Trophoblast cell (in vitro differentiated cells and primary cell): ENCODE measurements around the gene ZNF474.

Source experiments
- DNase-seq, 2 donors: peaks; one replicate each; pipeline ENCODE4 v3.0.0-alpha.2; 2016
- H2AFZ ChIP-seq: 2 replicates; pipeline ENCODE4 v1.6.1; 2013; ENCODE audit warnings: low read length, moderate library complexity, mild to moderate bottlenecking; ENCODE audit not compliant: insufficient read depth, poor library complexity
- H2AK5ac ChIP-seq: 2 replicates; pipeline ENCODE4 v1.6.1; 2013; ENCODE audit warnings: mild to moderate bottlenecking, low read length
- H2BK120ac ChIP-seq: 2 replicates; pipeline ENCODE4 v1.6.1; 2013; ENCODE audit warnings: low read length, mild to moderate bottlenecking, moderate library complexity; ENCODE audit not compliant: insufficient read depth, poor library complexity
- H2BK12ac ChIP-seq: 2 replicates; pipeline ENCODE4 v1.6.1; 2013; ENCODE audit warnings: mild to moderate bottlenecking, low read length, moderate library complexity
- H2BK5ac ChIP-seq: 2 replicates; pipeline ENCODE4 v1.6.1; 2013; ENCODE audit warnings: low read length, low read depth, moderate library complexity, mild to moderate bottlenecking; ENCODE audit not compliant: poor library complexity
- H3K14ac ChIP-seq: 2 replicates; pipeline ENCODE4 v1.6.1; 2013; ENCODE audit warnings: mild to moderate bottlenecking, low read length
- H3K18ac ChIP-seq: 2 replicates; pipeline ENCODE4 v1.6.1; 2013; ENCODE audit warnings: mild to moderate bottlenecking, low read length
- H3K23ac ChIP-seq: 2 replicates; pipeline ENCODE4 v1.6.1; 2013; ENCODE audit warnings: low read length
- H3K27ac ChIP-seq: 2 replicates; pipeline ENCODE4 v1.5.1; 2013; ENCODE audit warnings: low read depth, mild to moderate bottlenecking, inconsistent platforms, low read length, moderate library complexity
- H3K27me3 ChIP-seq: 2 replicates; pipeline ENCODE4 v1.6.1; 2013; ENCODE audit warnings: inconsistent platforms, mild to moderate bottlenecking, low read length, moderate library complexity; ENCODE audit not compliant: insufficient read depth
- H3K36me3 ChIP-seq, 2 experiments: 1 replicate in 1 of 2; 2 replicates in 1 of 2; pipeline ENCODE4 v1.6.1; 2013; ENCODE audit warnings: low read length in 2 of 2, mild to moderate bottlenecking in 2 of 2, moderate library complexity in 1 of 2; ENCODE audit not compliant: insufficient read depth in 2 of 2, control insufficient read depth in 1 of 2
- H3K4ac ChIP-seq: 2 replicates; pipeline ENCODE4 v1.6.1; 2013; ENCODE audit warnings: low read depth, mild to moderate bottlenecking, low read length, moderate library complexity
- H3K4me1 ChIP-seq, 2 experiments: 1 replicate in 1 of 2; 2 replicates in 1 of 2; pipeline ENCODE4 v1.6.1; 2013; ENCODE audit warnings: low read length in 2 of 2, mild to moderate bottlenecking in 2 of 2, moderate library complexity in 1 of 2; ENCODE audit not compliant: insufficient read depth in 2 of 2, control insufficient read depth in 1 of 2
- H3K4me2 ChIP-seq: 2 replicates; pipeline ENCODE4 v1.6.1; 2013; ENCODE audit warnings: inconsistent platforms, mild to moderate bottlenecking, low read length, moderate library complexity
- H3K4me3 ChIP-seq: 2 replicates; pipeline ENCODE4 v1.5.1; 2013; ENCODE audit warnings: mild to moderate bottlenecking, low read depth, low read length, inconsistent platforms
- H3K79me1 ChIP-seq: one replicate; pipeline ENCODE4 v1.6.1; 2013; ENCODE audit warnings: low read length
- H3K79me2 ChIP-seq: 2 replicates; pipeline ENCODE4 v1.6.1; 2013; ENCODE audit warnings: low read length, mild to moderate bottlenecking; ENCODE audit not compliant: control insufficient read depth, insufficient read depth, poor library complexity
- H3K9ac ChIP-seq: 2 replicates; pipeline ENCODE4 v1.6.1; 2013; ENCODE audit warnings: mild to moderate bottlenecking, low read length
- H3K9me3 ChIP-seq: 2 replicates; pipeline ENCODE4 v1.6.1; 2013; ENCODE audit warnings: low read depth, mild to moderate bottlenecking, control low read depth, inconsistent platforms, low read length; ENCODE audit not compliant: insufficient read depth
- H4K12ac ChIP-seq: 2 replicates; pipeline ENCODE4 v1.6.1; 2013; ENCODE audit warnings: low read depth, mild to moderate bottlenecking, low read length, moderate library complexity
- H4K8ac ChIP-seq: 2 replicates; pipeline ENCODE4 v1.6.1; 2013; ENCODE audit warnings: low read depth, mild to moderate bottlenecking, low read length, moderate library complexity
- H4K91ac ChIP-seq: one replicate; pipeline ENCODE4 v1.6.1; 2013; ENCODE audit warnings: low read depth, mild to moderate bottlenecking, low read length, moderate library complexity
- WGBS: extraction: QIAGEN DNeasy Blood & Tissue Kit; methylation state at CpG from one replicate; pipeline ENCODE4 v1.1.7; 2013; ENCODE audit warnings: missing lambda C conversion rate; ENCODE audit not compliant: insufficient read length, insufficient coverage; ENCODE audit errors: extremely low coverage; 5-methylcytosine and 5-hydroxymethylcytosine counted together

Gene ZNF474

DNA sequence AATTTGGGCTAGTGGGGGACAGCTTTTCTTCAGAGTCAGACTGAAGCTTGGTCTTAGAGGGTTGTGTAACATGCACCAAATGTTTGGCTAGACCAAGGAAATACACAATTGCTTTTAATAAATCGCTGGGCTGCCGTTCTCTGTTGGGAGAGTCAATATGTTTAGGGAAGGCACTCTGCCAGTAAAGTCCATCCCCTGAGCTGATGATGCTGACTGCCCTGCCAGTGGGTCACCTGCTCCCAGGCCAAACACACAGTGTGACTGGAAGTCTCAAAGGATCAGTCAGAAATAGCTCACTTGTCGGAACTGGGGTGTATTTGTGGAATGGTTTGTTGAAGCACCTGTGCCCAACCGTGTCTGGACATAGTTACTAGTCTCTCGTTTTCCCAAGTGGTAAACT, 17.9 kb upstream of the ZNF474 start:
- no peak overlapping the region for H3K14ac ChIP-seq
- H4K8ac ChIP-seq = no peak overlapping the region
- no peak overlapping the region for H2AK5ac ChIP-seq
- H3K4me2 ChIP-seq = no peak overlapping the region
- no peak overlapping the region for H3K23ac ChIP-seq
- H3K9ac ChIP-seq = no peak overlapping the region
- H3K79me1 ChIP-seq = no peaks in the 10 kb centered on the region
- no peak overlapping the region for H2AFZ ChIP-seq
- WGBS = no CpG with 5 or more reads among the region's 5 CpGs
- H3K79me2 ChIP-seq = no peaks in the 10 kb centered on the region
- DNase-seq = no peak
- H4K12ac ChIP-seq = no peak overlapping the region
- H3K18ac ChIP-seq = no peak overlapping the region
- no peaks in the 10 kb centered on the region for H3K4me1 ChIP-seq
- H3K4me3 ChIP-seq = no peak overlapping the region
- no peaks in the 10 kb centered on the region for H3K9me3 ChIP-seq
- no peak overlapping the region for H2BK12ac ChIP-seq
- no peak overlapping the region for H4K91ac ChIP-seq
- H3K36me3 ChIP-seq = no peaks in the 10 kb centered on the region
- H3K4ac ChIP-seq = no peak overlapping the region
- H2BK120ac ChIP-seq = no peak overlapping the region
- H3K27ac ChIP-seq = no peak overlapping the region
- no peak overlapping the region for H2BK5ac ChIP-seq
- H3K27me3 ChIP-seq = no peaks in the 10 kb centered on the region

DNA sequence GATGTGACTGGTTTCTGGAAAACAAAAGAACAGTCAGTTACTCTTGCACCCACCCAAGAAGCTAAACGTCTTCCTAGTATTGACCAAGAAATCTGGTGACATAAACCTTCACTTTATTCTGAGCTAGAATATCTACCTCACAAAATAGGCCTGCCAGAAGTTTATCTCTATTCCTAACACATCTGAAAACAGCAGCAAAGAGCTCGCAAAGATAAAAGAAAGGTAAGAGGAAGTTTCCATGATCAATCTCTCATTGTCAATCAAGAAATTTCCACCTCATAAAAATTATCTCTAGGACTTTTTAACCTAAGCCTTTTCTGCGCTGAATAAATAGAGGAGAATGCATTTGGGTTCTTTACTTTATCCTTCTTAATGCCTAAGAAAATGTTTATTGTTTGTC, 17.3 kb upstream of the ZNF474 start:
- Histone ChIP-seq H3K27ac (no peak overlapping the region), H3K4me2 (no peak overlapping the region), H4K12ac (no peak overlapping the region), H3K9me3 (no peaks in the 10 kb centered on the region), H3K4ac (no peak overlapping the region), H4K8ac (no peak overlapping the region), H2BK5ac (no peak overlapping the region), H3K9ac (no peak overlapping the region), H4K91ac (no peak overlapping the region), H3K23ac (no peak overlapping the region), H3K79me1 (no peaks in the 10 kb centered on the region), H3K27me3 (no peaks in the 10 kb centered on the region), H2BK12ac (no peak overlapping the region), H2AFZ (no peak overlapping the region), H3K4me1 (no peaks in the 10 kb centered on the region), H3K18ac (no peak overlapping the region), H2BK120ac (no peak overlapping the region), H2AK5ac (no peak overlapping the region), H3K4me3 (no peak overlapping the region), H3K79me2 (no peaks in the 10 kb centered on the region), H3K14ac (no peak overlapping the region), H3K36me3 (no peaks in the 10 kb centered on the region)
- DNase-seq = no peak
- whole genome bisulfite sequencing = no CpG with 5 or more reads among the region's 3 CpGs

DNA sequence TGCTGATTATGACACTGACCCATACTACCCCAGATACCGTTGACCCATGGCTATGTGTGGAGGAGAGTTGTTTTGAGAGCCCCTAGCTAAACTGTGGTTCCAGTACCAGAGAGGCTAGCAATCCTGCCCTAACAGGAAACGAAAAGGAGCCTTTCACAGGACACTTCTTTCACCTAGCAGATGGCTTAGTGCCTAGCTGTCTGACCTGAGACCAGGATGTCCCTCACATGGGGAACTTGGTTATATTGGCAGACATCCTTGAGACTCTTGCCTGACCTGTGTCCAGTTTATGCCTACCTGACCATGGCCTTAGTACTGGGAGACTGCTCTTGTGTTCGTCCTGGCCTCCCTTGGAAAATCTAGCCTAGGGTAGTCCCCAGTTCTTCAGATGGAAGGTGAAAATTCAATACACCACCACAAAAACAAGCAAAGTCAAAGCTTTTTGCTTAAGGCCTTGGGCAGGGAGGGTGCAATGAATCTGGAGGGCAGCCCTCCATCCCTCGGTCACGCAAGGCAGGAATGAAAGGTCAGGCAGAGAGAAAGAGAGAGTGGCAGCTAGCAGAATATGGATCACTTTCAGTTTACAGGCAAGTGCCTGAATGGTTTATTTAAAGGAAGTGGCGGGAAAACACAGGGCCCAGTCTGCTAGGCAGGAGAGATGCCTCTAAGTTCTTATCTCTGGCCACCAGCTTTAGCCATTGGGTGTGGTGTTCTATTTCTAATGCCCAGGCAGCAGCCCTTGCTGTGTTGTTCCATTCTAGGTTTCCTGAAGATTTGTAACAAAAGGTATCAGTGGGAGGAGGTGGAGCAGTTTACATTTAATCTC, 16.4 kb upstream of the ZNF474 start:
- H4K91ac ChIP-seq = no peak overlapping the region
- no peak overlapping the region for H3K27ac ChIP-seq
- H3K14ac ChIP-seq = no peak overlapping the region
- H3K36me3 ChIP-seq = no peaks in the 10 kb centered on the region
- H3K9ac ChIP-seq = no peak overlapping the region
- no peaks in the 10 kb centered on the region for H3K9me3 ChIP-seq
- H4K8ac ChIP-seq = no peak overlapping the region
- no peaks in the 10 kb centered on the region for H3K79me2 ChIP-seq
- no peaks in the 10 kb centered on the region for H3K79me1 ChIP-seq
- no peak overlapping the region for H3K4me2 ChIP-seq
- no peak overlapping the region for H2BK5ac ChIP-seq
- H3K27me3 ChIP-seq = no peaks in the 10 kb centered on the region
- H4K12ac ChIP-seq = no peak overlapping the region
- H3K4ac ChIP-seq = no peak overlapping the region
- no CpG with 5 or more reads among the region's 6 CpGs for WGBS
- H3K4me3 ChIP-seq = no peak overlapping the region
- H2BK120ac ChIP-seq = no peak overlapping the region
- no peak for DNase-seq
- H3K23ac ChIP-seq = no peak overlapping the region
- H3K18ac ChIP-seq = no peak overlapping the region
- H2AFZ ChIP-seq = no peak overlapping the region
- H2BK12ac ChIP-seq = no peak overlapping the region
- H3K4me1 ChIP-seq = no peaks in the 10 kb centered on the region
- H2AK5ac ChIP-seq = no peak overlapping the region

DNA sequence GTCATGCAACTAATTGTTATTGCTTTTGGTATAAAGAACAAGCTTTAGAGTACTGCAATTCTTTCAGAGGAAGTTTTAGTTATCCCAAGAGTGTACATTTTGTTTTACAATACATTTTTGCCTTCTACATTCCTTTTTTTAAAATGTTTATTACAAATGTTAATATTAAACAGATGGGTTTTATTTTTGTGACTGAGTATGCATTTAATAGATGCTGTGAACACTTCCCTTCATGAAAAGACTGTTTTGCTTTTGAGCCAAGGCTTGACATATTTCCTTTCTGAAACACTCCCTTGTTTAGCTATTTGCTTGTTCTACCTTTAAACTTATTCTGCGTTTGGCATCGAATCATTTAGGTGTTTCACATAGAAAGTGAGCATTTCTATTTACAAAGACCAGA, 14.8 kb upstream of the ZNF474 start:
- no peaks in the 10 kb centered on the region for H3K4me1 ChIP-seq
- no peak overlapping the region for H4K8ac ChIP-seq
- H3K27me3 ChIP-seq = no peaks in the 10 kb centered on the region
- WGBS = no CpG with 5 or more reads among the region's 2 CpGs
- no peak for DNase-seq
- H3K23ac ChIP-seq = no peak overlapping the region
- H3K36me3 ChIP-seq = no peaks in the 10 kb centered on the region
- no peak overlapping the region for H4K91ac ChIP-seq
- H3K79me2 ChIP-seq = no peaks in the 10 kb centered on the region
- no peak overlapping the region for H4K12ac ChIP-seq
- no peak overlapping the region for H2AFZ ChIP-seq
- no peak overlapping the region for H3K27ac ChIP-seq
- H3K4ac ChIP-seq = no peak overlapping the region
- H3K4me2 ChIP-seq = no peak overlapping the region
- H3K14ac ChIP-seq = no peak overlapping the region
- H3K9ac ChIP-seq = no peak overlapping the region
- H2BK5ac ChIP-seq = no peak overlapping the region
- no peak overlapping the region for H3K4me3 ChIP-seq
- no peaks in the 10 kb centered on the region for H3K9me3 ChIP-seq
- no peak overlapping the region for H2BK120ac ChIP-seq
- H2BK12ac ChIP-seq = no peak overlapping the region
- no peaks in the 10 kb centered on the region for H3K79me1 ChIP-seq
- no peak overlapping the region for H3K18ac ChIP-seq
- no peak overlapping the region for H2AK5ac ChIP-seq
